ENCODE measurements around the gene DBNL. TPM values are rescaled to one million over a fixed set of nuclear protein-coding genes. Genes with fewer than 3 reads are reported as not detected.

DBNL gene
- polyA plus RNA-seq, 1 donor from 2014 or later: 124 TPM

DNA sequence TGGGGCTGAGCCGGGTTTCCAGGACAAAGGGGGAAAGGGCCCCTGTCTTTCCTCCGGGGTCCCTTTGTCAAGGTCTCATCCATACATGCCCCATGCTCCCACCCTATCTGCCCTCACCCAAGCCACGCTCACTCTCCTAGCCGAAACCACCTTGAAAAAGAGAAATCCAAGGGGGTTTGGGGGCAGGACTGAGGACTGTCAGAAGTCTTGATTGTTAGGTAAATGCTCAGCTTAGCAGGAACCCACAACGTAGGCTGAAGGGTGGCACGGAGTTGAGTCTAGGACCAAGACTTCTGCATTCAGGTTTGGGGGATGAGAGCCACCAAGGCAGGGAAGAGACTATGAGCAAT is 21.6 kb downstream of the DBNL start:
- no peak overlapping the region for H3K4me3 ChIP-seq (ENCODE audit: low read length)
- no peak overlapping the region for H3K4me2 ChIP-seq (ENCODE audit: low read length)
- no peaks in the 10 kb centered on the region for H3K36me3 ChIP-seq (ENCODE audit: insufficient read depth, low read length)
- H3K9ac ChIP-seq (ENCODE audit: low read length): no peak overlapping the region
- H3K27ac ChIP-seq (ENCODE audit: low read length): no peak overlapping the region
- H2AFZ ChIP-seq (ENCODE audit: low read depth, low read length): no peak overlapping the region
- no peaks in the 10 kb centered on the region for H3K79me2 ChIP-seq (replicated peaks; ENCODE audit: insufficient read depth, low read length)
- no peaks in the 10 kb centered on the region for H4K20me1 ChIP-seq (ENCODE audit: insufficient read depth)
- no peaks in the 10 kb centered on the region for H3F3A ChIP-seq (ENCODE audit: insufficient read depth, low read length, poor library complexity, severe bottlenecking)
- TF ChIP-seq EP300 (conservative IDR thresholded peaks at IDR 0.05; ENCODE audit: poor library complexity, severe bottlenecking): no peak
- TF ChIP-seq, protein P1, sequence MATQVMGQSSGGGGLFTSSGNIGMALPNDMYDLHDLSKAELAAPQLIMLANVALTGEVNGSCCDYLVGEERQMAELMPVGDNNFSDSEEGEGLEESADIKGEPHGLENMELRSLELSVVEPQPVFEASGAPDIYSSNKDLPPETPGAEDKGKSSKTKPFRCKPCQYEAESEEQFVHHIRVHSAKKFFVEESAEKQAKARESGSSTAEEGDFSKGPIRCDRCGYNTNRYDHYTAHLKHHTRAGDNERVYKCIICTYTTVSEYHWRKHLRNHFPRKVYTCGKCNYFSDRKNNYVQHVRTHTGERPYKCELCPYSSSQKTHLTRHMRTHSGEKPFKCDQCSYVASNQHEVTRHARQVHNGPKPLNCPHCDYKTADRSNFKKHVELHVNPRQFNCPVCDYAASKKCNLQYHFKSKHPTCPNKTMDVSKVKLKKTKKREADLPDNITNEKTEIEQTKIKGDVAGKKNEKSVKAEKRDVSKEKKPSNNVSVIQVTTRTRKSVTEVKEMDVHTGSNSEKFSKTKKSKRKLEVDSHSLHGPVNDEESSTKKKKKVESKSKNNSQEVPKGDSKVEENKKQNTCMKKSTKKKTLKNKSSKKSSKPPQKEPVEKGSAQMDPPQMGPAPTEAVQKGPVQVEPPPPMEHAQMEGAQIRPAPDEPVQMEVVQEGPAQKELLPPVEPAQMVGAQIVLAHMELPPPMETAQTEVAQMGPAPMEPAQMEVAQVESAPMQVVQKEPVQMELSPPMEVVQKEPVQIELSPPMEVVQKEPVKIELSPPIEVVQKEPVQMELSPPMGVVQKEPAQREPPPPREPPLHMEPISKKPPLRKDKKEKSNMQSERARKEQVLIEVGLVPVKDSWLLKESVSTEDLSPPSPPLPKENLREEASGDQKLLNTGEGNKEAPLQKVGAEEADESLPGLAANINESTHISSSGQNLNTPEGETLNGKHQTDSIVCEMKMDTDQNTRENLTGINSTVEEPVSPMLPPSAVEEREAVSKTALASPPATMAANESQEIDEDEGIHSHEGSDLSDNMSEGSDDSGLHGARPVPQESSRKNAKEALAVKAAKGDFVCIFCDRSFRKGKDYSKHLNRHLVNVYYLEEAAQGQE (IDR thresholded peaks at IDR 0.05; ENCODE audit: borderline replicate concordance): no peak
- TF ChIP-seq MXI1 (conservative IDR thresholded peaks at IDR 0.05; ENCODE audit: poor library complexity, severe bottlenecking): no peak
- no peaks in the 10 kb centered on the region for H3K9me3 ChIP-seq (ENCODE audit: low read length)
- no peaks in the 10 kb centered on the region for H3K27me3 ChIP-seq (ENCODE audit: insufficient read depth, low read depth, low read length)
- H3K9me2 ChIP-seq (ENCODE audit: insufficient read depth, low read length): no peaks in the 10 kb centered on the region

DNA sequence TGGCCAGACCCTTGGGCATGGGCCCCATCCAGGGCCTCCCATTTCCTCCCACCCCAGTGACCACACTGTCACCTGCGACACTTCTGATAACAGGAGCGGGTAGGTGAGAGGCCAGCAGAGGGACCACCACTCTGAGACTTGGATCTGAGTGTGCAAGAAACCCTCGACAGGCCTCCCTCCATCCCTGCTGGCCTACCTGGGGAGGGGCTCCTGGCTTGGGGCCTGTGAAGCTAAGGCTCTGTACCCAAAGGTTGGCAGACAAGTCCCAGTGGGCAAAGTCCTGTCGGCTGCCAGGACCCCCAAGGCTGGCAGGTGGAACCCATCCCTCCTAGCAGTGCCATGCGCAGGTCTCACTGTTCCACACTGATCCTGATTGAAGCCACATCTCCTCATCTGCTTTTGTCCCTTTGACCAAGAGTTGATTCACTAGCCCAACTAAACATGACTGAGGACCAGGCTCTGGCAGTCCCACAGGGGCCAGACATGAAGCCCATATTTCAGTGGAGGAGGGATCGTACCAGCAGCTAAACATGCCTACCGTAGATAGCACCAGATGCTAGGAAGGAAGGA is 22.1 kb downstream of the DBNL start:
- no peak overlapping the region for H3K27ac ChIP-seq (ENCODE audit: low read length)
- H4K20me1 ChIP-seq (ENCODE audit: insufficient read depth): no peaks in the 10 kb centered on the region
- TF ChIP-seq TAF1 (IDR thresholded peaks at IDR 0.05; ENCODE audit: low read depth): no peak
- no peak for TF ChIP-seq SMC3 (conservative IDR thresholded peaks at IDR 0.05; ENCODE audit: poor library complexity)
- TF ChIP-seq, protein P2, sequence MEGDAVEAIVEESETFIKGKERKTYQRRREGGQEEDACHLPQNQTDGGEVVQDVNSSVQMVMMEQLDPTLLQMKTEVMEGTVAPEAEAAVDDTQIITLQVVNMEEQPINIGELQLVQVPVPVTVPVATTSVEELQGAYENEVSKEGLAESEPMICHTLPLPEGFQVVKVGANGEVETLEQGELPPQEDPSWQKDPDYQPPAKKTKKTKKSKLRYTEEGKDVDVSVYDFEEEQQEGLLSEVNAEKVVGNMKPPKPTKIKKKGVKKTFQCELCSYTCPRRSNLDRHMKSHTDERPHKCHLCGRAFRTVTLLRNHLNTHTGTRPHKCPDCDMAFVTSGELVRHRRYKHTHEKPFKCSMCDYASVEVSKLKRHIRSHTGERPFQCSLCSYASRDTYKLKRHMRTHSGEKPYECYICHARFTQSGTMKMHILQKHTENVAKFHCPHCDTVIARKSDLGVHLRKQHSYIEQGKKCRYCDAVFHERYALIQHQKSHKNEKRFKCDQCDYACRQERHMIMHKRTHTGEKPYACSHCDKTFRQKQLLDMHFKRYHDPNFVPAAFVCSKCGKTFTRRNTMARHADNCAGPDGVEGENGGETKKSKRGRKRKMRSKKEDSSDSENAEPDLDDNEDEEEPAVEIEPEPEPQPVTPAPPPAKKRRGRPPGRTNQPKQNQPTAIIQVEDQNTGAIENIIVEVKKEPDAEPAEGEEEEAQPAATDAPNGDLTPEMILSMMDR (IDR thresholded peaks at IDR 0.05; ENCODE audit: poor library complexity, severe bottlenecking): no peak
- TF ChIP-seq, protein P1 (IDR thresholded peaks at IDR 0.05; ENCODE audit: borderline replicate concordance): no peak
- no peak for TF ChIP-seq RAD21 (conservative IDR thresholded peaks at IDR 0.05)
- no peak for TF ChIP-seq MXI1 (conservative IDR thresholded peaks at IDR 0.05; ENCODE audit: poor library complexity, severe bottlenecking)
- TF ChIP-seq EP300 (conservative IDR thresholded peaks at IDR 0.05; ENCODE audit: poor library complexity, severe bottlenecking): no peak
- no peak for TF ChIP-seq POLR2AphosphoS5 (IDR thresholded peaks at IDR 0.05)
- TF ChIP-seq EZH2 (IDR thresholded peaks at IDR 0.05; ENCODE audit: borderline replicate concordance, insufficient read depth, low read length, poor library complexity, severe bottlenecking): no peak
- H3K4me3 ChIP-seq (ENCODE audit: low read length): no peak overlapping the region
- no peaks in the 10 kb centered on the region for H3K36me3 ChIP-seq (ENCODE audit: insufficient read depth, low read length)
- no peak overlapping the region for H3K4me2 ChIP-seq (ENCODE audit: low read length)
- H3K9me2 ChIP-seq (ENCODE audit: insufficient read depth, low read length): no peaks in the 10 kb centered on the region
- H2AFZ ChIP-seq (ENCODE audit: low read depth, low read length): no peak overlapping the region
- H3K9ac ChIP-seq (ENCODE audit: low read length): no peak overlapping the region
- no peaks in the 10 kb centered on the region for H3F3A ChIP-seq (ENCODE audit: insufficient read depth, low read length, poor library complexity, severe bottlenecking)
- no peaks in the 10 kb centered on the region for H3K79me2 ChIP-seq (replicated peaks; ENCODE audit: insufficient read depth, low read length)
- H3K9me3 ChIP-seq (ENCODE audit: low read length): no peaks in the 10 kb centered on the region
- H3K27me3 ChIP-seq (ENCODE audit: insufficient read depth, low read depth, low read length): no peaks in the 10 kb centered on the region

Measured in neural cell (in vitro differentiated cells).